K562 (cell line): ENCODE results near the gene ADAD1. TPM values are rescaled to one million over a fixed set of nuclear protein-coding genes. Genes with fewer than 3 reads are reported as not detected.
A peak's percentile ranks its signal among the peaks of the same experiment; 100 is the strongest.

Experiments
- ARID1B ChIP-seq: fragments of 450-650 bp; IDR thresholded peaks from 2 replicates; pipeline ENCODE4 v1.6.1; 2016; ENCODE audit warnings: antibody characterized with exemption, mild to moderate bottlenecking, inconsistent platforms
- CBX8 ChIP-seq: fragments of 200-600 bp; sonication (generic); IDR thresholded peaks from 2 replicates; pipeline ENCODE4 v1.6.1; 2012; ENCODE audit warnings: borderline replicate concordance, mixed run types, low read depth, mild to moderate bottlenecking, moderate library complexity, mixed read lengths, low read length, control low read depth, inconsistent platforms; ENCODE audit not compliant: poor library complexity, severe bottlenecking; ENCODE audit errors: extremely low read depth
- CTBP1 ChIP-seq: fragments of 450-650 bp; IDR thresholded peaks from 2 replicates; pipeline ENCODE4 v1.6.1; 2016; ENCODE audit warnings: borderline replicate concordance
- HIVEP1 ChIP-seq: fragments of 250-450 bp; sonication (Bioruptor Pico); IDR thresholded peaks from 2 replicates; pipeline ENCODE4 v1.4.0; 2020; ENCODE audit warnings: mild to moderate bottlenecking
- L3MBTL2 ChIP-seq: fragments of 450-650 bp; IDR thresholded peaks from 2 replicates; pipeline ENCODE4 v1.6.1; 2016; ENCODE audit warnings: mild to moderate bottlenecking, moderate library complexity
- MEIS2 ChIP-seq: fragments of 450-650 bp; IDR thresholded peaks from 2 replicates; pipeline ENCODE4 v1.6.1; 2014; ENCODE audit warnings: mild to moderate bottlenecking; ENCODE audit not compliant: partially characterized antibody
- NFE2 ChIP-seq: IDR thresholded peaks from 2 replicates; pipeline ENCODE4 v1.6.1; 2014; ENCODE audit warnings: antibody characterized with exemption, low read depth
- NFE2L1 ChIP-seq: fragments of 450-650 bp; IDR thresholded peaks from 2 replicates; pipeline ENCODE4 v1.6.1; 2016; ENCODE audit warnings: missing genetic modification characterization, low read depth, mild to moderate bottlenecking, missing compliant biosample characterization, moderate library complexity, borderline replicate concordance
- PCBP2 ChIP-seq: fragments of 200-400 bp; formaldehyde crosslinking; IDR thresholded peaks from 2 replicates; pipeline ENCODE4 v1.6.1; 2018; ENCODE audit warnings: low read length, low read depth, mild to moderate bottlenecking, moderate library complexity; ENCODE audit not compliant: poor library complexity, severe bottlenecking
- SMAD2 ChIP-seq: fragments of 150-350 bp; IDR thresholded peaks from 2 replicates; pipeline ENCODE4 v1.6.1; 2014; ENCODE audit warnings: low read depth, mild to moderate bottlenecking, low read length
- SMARCA4 ChIP-seq: fragments of 450-650 bp; IDR thresholded peaks from 2 replicates; pipeline ENCODE4 v1.6.1; 2016
- SP2 ChIP-seq: IDR thresholded peaks from 2 replicates; pipeline ENCODE4 v1.6.1; 2011; ENCODE audit warnings: mild to moderate bottlenecking, low read depth, low read length, moderate library complexity; ENCODE audit not compliant: poor library complexity, severe bottlenecking; ENCODE audit errors: extremely low read depth
- ZNF584 ChIP-seq: fragments of 200-800 bp; sonication (Bioruptor generic); IDR thresholded peaks from 2 replicates; pipeline ENCODE4 v1.6.1; 2016; ENCODE audit warnings: low read depth, mild to moderate bottlenecking, missing genetic modification characterization, missing compliant biosample characterization
- polyA plus RNA-seq, 8 experiments: library from polyadenylated mRNA; depleted of rRNA in 4 of 8; stranded (reverse) in 5 of 8; unstranded in 3 of 8; fragments of >200 nt; fragmentation: Nextera tagmentation in 2 of 8; fragmentation: Illumina TruSeq in 1 of 8; extraction: Ambion mirVana in 2 of 8; extraction: Trizol in 1 of 8; gene quantifications; 2 replicates each; pipeline versions ENCODE4 v1.2.1 to v1.2.3, GENCODE V29; 2011 to 2014; ENCODE audit warnings: inconsistent platforms in 1 of 8, missing spikeins in 1 of 8
- total RNA-seq, 7 experiments: library from RNA; depleted of rRNA in 6 of 7; stranded (reverse); fragments of >200 nt in 6 of 7; fragmentation: Illumina TruSeq in 2 of 7; extraction: Trizol in 2 of 7; gene quantifications; 2 replicates each; pipeline versions ENCODE4 v1.2.1 to v1.2.3, GENCODE V29; 2011 to 2021; ENCODE audit warnings: low replicate concordance in 1 of 7
- TF ChIP-seq, protein P1 (sequence below), 2 experiments: IDR thresholded peaks in 1 of 2; conservative IDR thresholded peaks in 1 of 2; 2 replicates each; pipeline ENCODE4 v1.6.1; 2016; ENCODE audit warnings: low read depth in 2 of 2, mild to moderate bottlenecking in 1 of 2, missing compliant biosample characterization in 1 of 2, missing genetic modification characterization in 1 of 2, moderate library complexity in 1 of 2

Gene ADAD1
- total and polyA plus RNA-seq, 9 of the 15 experiments (the other 6 are each of a cell fraction or from before 2014, with no cell fraction given): not detected

GRCh38 chr4:122412547-122412946 lies 33.7 kb downstream of the ADAD1 start (continued):
- TF ChIP-seq SP2 (no peak), ARID1B (0 out of 2 replicates have a peak, but pooled peaks have one; percentile 23), SMAD2 (no peak), MEIS2 (peak; percentile 50), CBX8 (no peak), NFE2 (peak; percentile 97), SMARCA4 (peak; percentile 49; the same call in 1 of the 2 replicates), CTBP1 (peak; percentile 19; the same call in 1 of the 2 replicates), ZNF584 (CRISPR knock-in tag) (no peak), HIVEP1 (no peak), PCBP2 (no peak), NFE2L1 (tag) (peak; percentile 27; the same call in 1 of the 2 replicates), L3MBTL2 (peak; percentile 77)
- TF ChIP-seq, protein P1, sequence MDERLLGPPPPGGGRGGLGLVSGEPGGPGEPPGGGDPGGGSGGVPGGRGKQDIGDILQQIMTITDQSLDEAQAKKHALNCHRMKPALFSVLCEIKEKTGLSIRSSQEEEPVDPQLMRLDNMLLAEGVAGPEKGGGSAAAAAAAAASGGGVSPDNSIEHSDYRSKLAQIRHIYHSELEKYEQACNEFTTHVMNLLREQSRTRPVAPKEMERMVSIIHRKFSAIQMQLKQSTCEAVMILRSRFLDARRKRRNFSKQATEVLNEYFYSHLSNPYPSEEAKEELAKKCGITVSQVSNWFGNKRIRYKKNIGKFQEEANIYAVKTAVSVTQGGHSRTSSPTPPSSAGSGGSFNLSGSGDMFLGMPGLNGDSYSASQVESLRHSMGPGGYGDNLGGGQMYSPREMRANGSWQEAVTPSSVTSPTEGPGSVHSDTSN (CRISPR knock-in tag; IDR thresholded peaks at IDR 0.05; ENCODE audit: low read depth): no peak
- TF ChIP-seq, protein P1 (tag; conservative IDR thresholded peaks at IDR 0.05; ENCODE audit: low read depth): peak; percentile 59; the same call in 1 of the 2 replicates
